ENCODE data around the gene MRPL58.

- TF ChIP-seq, protein P1, sequence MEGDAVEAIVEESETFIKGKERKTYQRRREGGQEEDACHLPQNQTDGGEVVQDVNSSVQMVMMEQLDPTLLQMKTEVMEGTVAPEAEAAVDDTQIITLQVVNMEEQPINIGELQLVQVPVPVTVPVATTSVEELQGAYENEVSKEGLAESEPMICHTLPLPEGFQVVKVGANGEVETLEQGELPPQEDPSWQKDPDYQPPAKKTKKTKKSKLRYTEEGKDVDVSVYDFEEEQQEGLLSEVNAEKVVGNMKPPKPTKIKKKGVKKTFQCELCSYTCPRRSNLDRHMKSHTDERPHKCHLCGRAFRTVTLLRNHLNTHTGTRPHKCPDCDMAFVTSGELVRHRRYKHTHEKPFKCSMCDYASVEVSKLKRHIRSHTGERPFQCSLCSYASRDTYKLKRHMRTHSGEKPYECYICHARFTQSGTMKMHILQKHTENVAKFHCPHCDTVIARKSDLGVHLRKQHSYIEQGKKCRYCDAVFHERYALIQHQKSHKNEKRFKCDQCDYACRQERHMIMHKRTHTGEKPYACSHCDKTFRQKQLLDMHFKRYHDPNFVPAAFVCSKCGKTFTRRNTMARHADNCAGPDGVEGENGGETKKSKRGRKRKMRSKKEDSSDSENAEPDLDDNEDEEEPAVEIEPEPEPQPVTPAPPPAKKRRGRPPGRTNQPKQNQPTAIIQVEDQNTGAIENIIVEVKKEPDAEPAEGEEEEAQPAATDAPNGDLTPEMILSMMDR (conservative IDR thresholded peaks at IDR 0.05; ENCODE audit: low read length): no peak
- TF ChIP-seq EZH2phosphoT487 (IDR thresholded peaks at IDR 0.05; ENCODE audit: borderline replicate concordance): no peak
Observed at GRCh38 chr17:75033346-75034235, 21.1 kb downstream of the MRPL58 start.
